ENCODE results near the gene TMEM203.

- no peak for TF ChIP-seq CTCF (IDR thresholded peaks at IDR 0.05)
- no peak for TF ChIP-seq POLR2A (IDR thresholded peaks at IDR 0.05)
These were observed 4.9 kb downstream of the TMEM203 start, which contains the start of gene TPRN for GRCh38 chr9:137200311-137201204.

Measured in lower leg skin (tissue), 3 donors.